Tibial nerve (tissue), 4 donors: ENCODE results near the gene IL1RL2. TPM values are rescaled to one million over a fixed set of nuclear protein-coding genes. Genes with fewer than 3 reads are reported as not detected.
A peak's percentile ranks its signal among the peaks of the same experiment; 100 is the strongest.

Experiments
- DNase-seq, 2 donors: peaks; one replicate each; pipeline ENCODE4 v3.0.0-alpha.2; 2019; ENCODE audit warnings: low spot score in 2 of 2
- H3K27ac ChIP-seq, 4 donors: fragments of 200-600 bp; sonication (generic) in 3 of 4; one replicate each; pipeline ENCODE4 v1.5.1; 2017 to 2019; ENCODE audit warnings: mild to moderate bottlenecking in 1 of 4
- H3K27me3 ChIP-seq, 2 donors: fragments of 200-600 bp; sonication (generic) in 1 of 2; one replicate each; pipeline versions ENCODE4 v1.5.1 to v1.6.0; 2017 to 2019
- H3K36me3 ChIP-seq, 3 donors: fragments of 200-600 bp; sonication (generic); one replicate each; pipeline ENCODE4 v1.5.1; 2018 to 2019
- H3K4me1 ChIP-seq, 4 donors: fragments of 200-600 bp; sonication (generic) in 3 of 4; one replicate each; pipeline ENCODE4 v1.5.1; 2017 to 2019
- H3K4me3 ChIP-seq, 4 donors: fragments of 200-600 bp; sonication (generic) in 3 of 4; one replicate each; pipeline ENCODE4 v1.5.1; 2017 to 2019; ENCODE audit warnings: mild to moderate bottlenecking in 1 of 4, moderate library complexity in 1 of 4
- H3K9me3 ChIP-seq, 4 donors: fragments of 200-600 bp; sonication (generic) in 3 of 4; one replicate each; pipeline ENCODE4 v1.5.1; 2017 to 2019
- EP300 ChIP-seq, 2 donors: sonication (generic); formaldehyde crosslinking; IDR thresholded peaks; one replicate each; pipeline ENCODE4 v1.6.1; 2017; ENCODE audit warnings: antibody characterized with exemption in 2 of 2, mild to moderate bottlenecking in 1 of 2
- POLR2A ChIP-seq, 2 donors: fragments of 450-650 bp; IDR thresholded peaks; one replicate each; pipeline ENCODE4 v1.6.1; 2017; ENCODE audit warnings: antibody characterized with exemption in 2 of 2, mild to moderate bottlenecking in 2 of 2, moderate library complexity in 2 of 2
- WGBS, 2 donors: methylation state at CpG; one replicate each; pipeline ENCODE4 v1.1.5; 2018; 5-methylcytosine and 5-hydroxymethylcytosine counted together
- total RNA-seq, 4 donors: library from RNA; depleted of rRNA; stranded (reverse); fragments of >200 nt; gene quantifications; one replicate each; pipeline ENCODE4 v1.1.0, GENCODE V29; 2016
- TF ChIP-seq, protein P1 (sequence below), 5 experiments: fragments of 200-600 bp in 3 of 5; fragments of 450-650 bp in 2 of 5; sonication (generic) in 3 of 5; IDR thresholded peaks; one replicate each; pipeline ENCODE4 v1.5.1; 2016 to 2019; ENCODE audit warnings: antibody characterized with exemption in 5 of 5, mild to moderate bottlenecking in 3 of 5, moderate library complexity in 2 of 5

The IL1RL2 gene
- total RNA-seq, 4 donors from 2014 or later: 0.30 TPM; not detected in 3

DNA sequence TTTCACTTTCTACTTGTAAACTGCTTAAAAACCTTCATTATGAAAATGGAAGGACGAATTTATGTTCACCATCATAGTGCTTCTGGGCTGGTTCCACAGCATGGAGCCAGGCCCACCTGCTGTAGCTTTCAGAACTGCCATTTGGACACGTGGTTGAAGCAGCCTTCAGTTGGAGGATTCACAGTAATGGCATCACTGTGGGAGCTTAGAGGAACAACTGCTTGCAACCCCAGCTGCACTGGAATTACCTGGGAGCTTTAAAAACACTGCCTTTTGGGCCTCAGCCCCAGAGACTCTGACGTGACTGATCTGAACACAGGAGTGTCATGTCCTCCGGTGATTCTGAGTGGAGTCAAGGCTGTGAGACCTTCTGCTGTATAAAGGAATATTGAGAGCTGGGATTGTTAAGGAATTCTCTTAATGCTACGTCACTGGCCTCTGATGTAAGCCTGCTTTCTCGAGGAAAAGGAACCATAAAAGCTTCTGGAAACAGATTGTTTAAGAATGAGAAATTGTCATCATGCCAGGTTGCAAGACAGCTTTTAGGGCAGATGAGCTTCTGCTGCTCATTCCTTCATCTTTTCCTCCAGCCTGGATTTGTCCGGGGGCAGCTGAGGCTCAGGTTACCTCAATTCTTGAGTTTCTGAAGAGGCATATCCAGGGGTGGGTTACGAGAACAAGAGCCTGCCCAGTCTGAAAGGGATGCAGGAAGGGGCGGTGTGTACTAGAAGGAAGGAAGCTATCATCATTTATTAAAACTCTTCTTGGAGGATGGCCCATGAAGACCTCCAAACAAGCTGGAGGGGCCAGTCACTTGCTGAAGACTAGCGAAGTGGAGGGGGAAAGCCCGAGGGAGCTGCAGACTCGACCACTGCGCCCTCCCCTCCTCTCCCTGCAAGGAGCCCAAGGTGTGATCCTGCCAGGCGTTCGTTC is 45.5 kb upstream of the IL1RL2 start:
- TF ChIP-seq, protein P1, sequence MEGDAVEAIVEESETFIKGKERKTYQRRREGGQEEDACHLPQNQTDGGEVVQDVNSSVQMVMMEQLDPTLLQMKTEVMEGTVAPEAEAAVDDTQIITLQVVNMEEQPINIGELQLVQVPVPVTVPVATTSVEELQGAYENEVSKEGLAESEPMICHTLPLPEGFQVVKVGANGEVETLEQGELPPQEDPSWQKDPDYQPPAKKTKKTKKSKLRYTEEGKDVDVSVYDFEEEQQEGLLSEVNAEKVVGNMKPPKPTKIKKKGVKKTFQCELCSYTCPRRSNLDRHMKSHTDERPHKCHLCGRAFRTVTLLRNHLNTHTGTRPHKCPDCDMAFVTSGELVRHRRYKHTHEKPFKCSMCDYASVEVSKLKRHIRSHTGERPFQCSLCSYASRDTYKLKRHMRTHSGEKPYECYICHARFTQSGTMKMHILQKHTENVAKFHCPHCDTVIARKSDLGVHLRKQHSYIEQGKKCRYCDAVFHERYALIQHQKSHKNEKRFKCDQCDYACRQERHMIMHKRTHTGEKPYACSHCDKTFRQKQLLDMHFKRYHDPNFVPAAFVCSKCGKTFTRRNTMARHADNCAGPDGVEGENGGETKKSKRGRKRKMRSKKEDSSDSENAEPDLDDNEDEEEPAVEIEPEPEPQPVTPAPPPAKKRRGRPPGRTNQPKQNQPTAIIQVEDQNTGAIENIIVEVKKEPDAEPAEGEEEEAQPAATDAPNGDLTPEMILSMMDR (IDR thresholded peaks at IDR 0.05): no peak
- no peak for TF ChIP-seq POLR2A (IDR thresholded peaks at IDR 0.05)
- TF ChIP-seq EP300 (IDR thresholded peaks at IDR 0.05): no peak
- Histone ChIP-seq H3K4me3 (peak overlapping the region in 2 of 4 donors; percentile 56 to 65), H3K27ac (peak overlapping the region in 3 of 4 donors; percentile 71 to 90 (median 82)), H3K36me3 (peaks cover 0 to 8% (median 0%) of the 10 kb centered on the region in 3 donors), H3K9me3 (peaks cover 0 to 30% (median 6%) of the 10 kb centered on the region in 4 donors), H3K4me1 (peaks cover 0 to 12% (median 5%) of the 10 kb centered on the region in 4 donors), H3K27me3 (no peaks in the 10 kb centered on the region)
- 65% methylated on average over 15 of the region's 15 CpGs for WGBS, 2 donors
- no peak for DNase-seq

DNA sequence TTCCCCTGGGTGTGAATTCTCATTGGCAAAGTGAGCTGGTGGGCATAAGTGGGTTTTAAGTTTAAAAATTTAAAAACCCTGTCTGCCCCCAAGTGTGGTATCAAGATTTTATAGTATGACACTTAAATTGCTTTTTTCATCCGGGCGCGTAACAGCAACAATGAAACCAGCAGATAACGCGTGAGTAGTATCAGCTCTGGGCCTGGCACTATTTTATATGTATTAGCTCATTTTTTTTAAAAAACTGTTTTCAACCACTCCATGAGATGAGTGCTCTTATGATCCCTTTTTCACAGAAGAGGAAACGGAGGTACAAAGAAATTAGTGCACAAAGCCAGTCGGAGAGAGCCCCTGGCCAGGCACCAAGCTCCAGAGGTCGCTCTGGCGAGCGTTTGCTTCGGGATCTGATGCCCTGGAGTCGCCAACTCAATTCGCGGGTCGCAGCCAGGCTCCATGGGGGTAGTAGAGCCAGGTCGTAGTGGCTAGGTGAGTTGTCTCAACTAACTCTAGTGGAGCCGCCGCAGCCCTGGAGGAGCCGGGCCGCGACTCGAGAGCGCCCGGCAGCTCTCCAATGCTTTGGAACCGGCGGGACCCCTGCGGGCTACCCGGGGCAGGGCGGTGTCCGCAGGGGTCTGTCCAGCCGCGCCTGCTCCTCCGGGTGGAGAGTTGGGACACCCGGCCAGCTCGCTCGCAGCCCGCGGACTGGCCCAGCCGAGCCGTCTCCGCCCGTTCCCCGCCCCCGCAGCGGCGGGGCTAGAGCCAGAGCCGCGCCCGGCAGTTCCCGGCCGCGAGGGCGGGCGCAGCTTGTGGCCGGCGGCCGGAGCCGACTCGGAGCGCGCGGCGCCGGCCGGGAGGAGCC is 44.6 kb upstream of the IL1RL2 start, which contains the start of gene IL1R1:
TSS of gene IL1R1 (plus strand) at position 777 of the 859 bp plus-strand sequence. CDS start 14,979 bp downstream, outside the sequence.
- peak within 1 kb of the TSS; percentile 37 to 65 (median 52) for H3K4me3 ChIP-seq
- WGBS, 2 donors: 17 to 19% methylated on average over 22 to 23 of the region's 65 CpGs
- H3K27me3 ChIP-seq: no peaks in the 10 kb centered on the region
- peaks cover 0 to 40% (median 7%) of the 10 kb centered on the region in 4 donors for H3K9me3 ChIP-seq
- peak within 1 kb of the TSS; percentile 60 to 90 (median 81) for H3K27ac ChIP-seq
- H3K4me1 ChIP-seq: peaks cover 0 to 12% (median 5%) of the 10 kb centered on the region in 4 donors
- TF ChIP-seq EP300 (IDR thresholded peaks at IDR 0.05) (peak in 1 of 2 donors; percentile 48), POLR2A (IDR thresholded peaks at IDR 0.05) (peak; percentile 53 to 58)
- TF ChIP-seq, protein P1 (IDR thresholded peaks at IDR 0.05): no peak
- peaks cover 0 to 16% (median 0%) of the 10 kb centered on the region in 3 donors for H3K36me3 ChIP-seq
- DNase-seq: peak; percentile 51 to 53

DNA sequence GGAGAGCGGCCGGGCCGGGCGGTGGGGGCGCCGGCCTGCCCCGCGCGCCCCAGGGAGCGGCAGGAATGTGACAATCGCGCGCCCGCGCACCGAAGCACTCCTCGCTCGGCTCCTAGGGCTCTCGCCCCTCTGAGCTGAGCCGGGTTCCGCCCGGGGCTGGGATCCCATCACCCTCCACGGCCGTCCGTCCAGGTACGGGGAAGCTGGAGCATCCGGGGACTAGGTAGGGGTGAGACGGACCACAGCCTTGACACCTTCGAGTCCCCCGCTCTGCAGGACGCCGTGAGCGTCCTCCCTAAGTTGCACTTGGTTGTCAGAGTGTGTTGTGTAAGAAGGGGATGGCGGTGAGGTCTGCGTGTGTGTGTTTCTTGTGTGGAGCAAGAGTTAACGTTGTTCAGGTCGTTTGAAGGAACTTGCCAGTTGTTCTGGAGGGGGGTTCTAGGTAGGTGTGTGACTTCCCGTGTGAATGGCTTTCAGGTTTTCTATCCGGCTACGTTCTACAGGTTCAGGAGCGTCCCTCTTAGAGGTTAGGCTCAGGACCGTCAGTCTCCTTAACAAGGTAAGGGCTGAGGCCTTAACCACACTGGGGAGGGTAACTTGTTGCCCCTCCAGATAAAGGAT is 43.9 kb upstream of the IL1RL2 start:
- no peak for DNase-seq
- H3K4me1 ChIP-seq: peaks cover 0 to 12% (median 5%) of the 10 kb centered on the region in 4 donors

DNA sequence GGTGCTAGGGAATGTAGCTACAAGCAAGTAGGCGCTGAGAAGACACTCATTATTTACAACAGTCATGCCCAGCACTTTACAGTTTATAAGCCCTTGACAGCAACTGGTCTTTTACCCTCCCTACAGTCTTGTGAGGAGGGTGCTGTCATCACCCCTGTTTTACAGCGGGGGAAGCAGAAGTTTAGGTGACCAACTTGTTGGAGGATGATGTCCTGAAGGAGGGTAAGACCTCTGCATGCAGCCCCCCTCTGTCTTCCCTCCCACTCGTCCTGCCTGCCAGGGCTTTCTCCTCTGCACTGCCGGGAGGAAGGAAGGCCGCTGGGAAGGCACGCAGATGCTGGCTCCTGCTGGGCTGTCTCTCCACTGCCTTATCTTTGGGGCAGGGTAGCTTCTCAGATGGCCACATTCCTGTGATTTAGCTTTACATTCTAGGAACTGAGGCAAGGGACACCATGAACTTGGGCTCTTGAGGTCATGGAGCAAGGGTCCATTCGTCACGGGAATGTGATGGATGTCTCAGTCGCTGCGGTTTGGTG is 43.3 kb upstream of the IL1RL2 start:
- 79 to 86% methylated on average over 10 of the region's 10 CpGs for WGBS, 2 donors
- Histone ChIP-seq H3K27ac (peak overlapping the region; percentile 50 to 90 (median 76)), H3K9me3 (peaks cover 0 to 53% (median 7%) of the 10 kb centered on the region in 4 donors), H3K4me1 (peaks cover 0 to 12% (median 5%) of the 10 kb centered on the region in 4 donors), H3K27me3 (no peaks in the 10 kb centered on the region), H3K36me3 (peaks cover 0 to 16% (median 0%) of the 10 kb centered on the region in 3 donors), H3K4me3 (peak overlapping the region; percentile 37 to 65 (median 52))
- TF ChIP-seq EP300 (IDR thresholded peaks at IDR 0.05): peak in 1 of 2 donors; percentile 1
- TF ChIP-seq, protein P1 (IDR thresholded peaks at IDR 0.05): no peak
- DNase-seq: no peak

More for the DNA sequence above, 43.9 kb upstream of the IL1RL2 start:
- Histone ChIP-seq H3K27ac (peak overlapping the region; percentile 50 to 90 (median 76)), H3K9me3 (peaks cover 0 to 47% (median 7%) of the 10 kb centered on the region in 4 donors), H3K36me3 (peaks cover 0 to 16% (median 0%) of the 10 kb centered on the region in 3 donors), H3K27me3 (no peaks in the 10 kb centered on the region), H3K4me3 (peak overlapping the region; percentile 37 to 65 (median 52))
- WGBS, 2 donors: 21 to 27% methylated on average over 18 to 25 of the region's 42 CpGs
- TF ChIP-seq, protein P1 (IDR thresholded peaks at IDR 0.05): no peak
- no peak for TF ChIP-seq EP300 (IDR thresholded peaks at IDR 0.05)
- peak in 1 of 2 donors; percentile 23 for TF ChIP-seq POLR2A (IDR thresholded peaks at IDR 0.05)
